ENCODE results near the gene ESM1. TPM values are rescaled to one million over a fixed set of nuclear protein-coding genes. Genes with fewer than 3 reads are reported as not detected.

The ESM1 gene
- total RNA-seq, 4 donors from 2014 or later = not detected

GRCh38 chr5:54993318-54993717, 7.9 kb upstream of the ESM1 start:
- intact Hi-C loops (cut with DNase I; ENCODE audit: low total_unique reads) = no loop called here
- 59 to 74% methylated on average over 2 of the region's 2 CpGs for WGBS, 2 donors
- H3K4me3 ChIP-seq (ENCODE audit: low read depth, poor library complexity, severe bottlenecking) = no peak overlapping the region
- no peak for TF ChIP-seq POLR2A (IDR thresholded peaks at IDR 0.05)
- TF ChIP-seq, protein P1, sequence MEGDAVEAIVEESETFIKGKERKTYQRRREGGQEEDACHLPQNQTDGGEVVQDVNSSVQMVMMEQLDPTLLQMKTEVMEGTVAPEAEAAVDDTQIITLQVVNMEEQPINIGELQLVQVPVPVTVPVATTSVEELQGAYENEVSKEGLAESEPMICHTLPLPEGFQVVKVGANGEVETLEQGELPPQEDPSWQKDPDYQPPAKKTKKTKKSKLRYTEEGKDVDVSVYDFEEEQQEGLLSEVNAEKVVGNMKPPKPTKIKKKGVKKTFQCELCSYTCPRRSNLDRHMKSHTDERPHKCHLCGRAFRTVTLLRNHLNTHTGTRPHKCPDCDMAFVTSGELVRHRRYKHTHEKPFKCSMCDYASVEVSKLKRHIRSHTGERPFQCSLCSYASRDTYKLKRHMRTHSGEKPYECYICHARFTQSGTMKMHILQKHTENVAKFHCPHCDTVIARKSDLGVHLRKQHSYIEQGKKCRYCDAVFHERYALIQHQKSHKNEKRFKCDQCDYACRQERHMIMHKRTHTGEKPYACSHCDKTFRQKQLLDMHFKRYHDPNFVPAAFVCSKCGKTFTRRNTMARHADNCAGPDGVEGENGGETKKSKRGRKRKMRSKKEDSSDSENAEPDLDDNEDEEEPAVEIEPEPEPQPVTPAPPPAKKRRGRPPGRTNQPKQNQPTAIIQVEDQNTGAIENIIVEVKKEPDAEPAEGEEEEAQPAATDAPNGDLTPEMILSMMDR (IDR thresholded peaks at IDR 0.05) = no peak
- no peak for DNase-seq (ENCODE audit: low spot score in 2 of 2)

DNA sequence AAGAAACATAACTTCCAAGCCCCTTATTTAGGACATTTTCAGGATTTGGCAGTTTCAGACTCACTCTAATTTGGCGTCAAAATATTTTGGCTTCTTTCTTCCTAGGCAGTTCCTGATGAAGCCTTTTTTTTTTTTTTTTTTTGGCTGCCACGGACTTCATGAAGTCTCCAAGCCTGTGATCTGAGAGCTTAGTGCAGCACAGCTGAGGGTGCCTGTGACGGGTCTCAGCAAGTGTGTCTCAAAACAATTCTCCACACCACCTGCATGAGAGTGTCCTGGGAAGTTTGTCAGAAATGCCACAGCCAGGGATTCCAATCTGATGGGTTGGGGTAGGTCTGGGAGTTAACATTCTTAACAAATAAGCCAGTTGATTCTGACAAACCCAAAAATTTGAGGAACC, 6.0 kb upstream of the ESM1 start:
- H3K4me3 ChIP-seq (ENCODE audit: low read depth, poor library complexity, severe bottlenecking) = no peak overlapping the region
- TF ChIP-seq POLR2A (IDR thresholded peaks at IDR 0.05) = no peak
- TF ChIP-seq, protein P1 (IDR thresholded peaks at IDR 0.05) = no peak
- intact Hi-C loops (cut with DNase I; ENCODE audit: low total_unique reads) = no loop called here
- 33 to 34% methylated on average over 3 of the region's 3 CpGs for WGBS, 2 donors
- DNase-seq (ENCODE audit: low spot score in 2 of 2) = no peak

- TF ChIP-seq, protein P1 (IDR thresholded peaks at IDR 0.05) = no peak
- TF ChIP-seq POLR2A (IDR thresholded peaks at IDR 0.05) = no peak
- no peak overlapping the region for H3K4me3 ChIP-seq (ENCODE audit: low read depth, poor library complexity, severe bottlenecking)
- 44 to 74% methylated on average over 1 of the region's 1 CpG for WGBS, 2 donors
- intact Hi-C loops (cut with DNase I; ENCODE audit: low total_unique reads) = no loop called here
- DNase-seq (ENCODE audit: low spot score in 2 of 2) = no peak
Measured at GRCh38 chr5:54990841-54991258, 5.5 kb upstream of the ESM1 start.

GRCh38 chr5:54988817-54989216, 3.4 kb upstream of the ESM1 start:
- TF ChIP-seq, protein P1 (IDR thresholded peaks at IDR 0.05) = no peak
- intact Hi-C loops (cut with DNase I; ENCODE audit: low total_unique reads) = no loop called here
- WGBS, 2 donors = 62 to 66% methylated on average over 2 of the region's 2 CpGs
- no peak for DNase-seq (ENCODE audit: low spot score in 2 of 2)
- H3K4me3 ChIP-seq (ENCODE audit: low read depth, poor library complexity, severe bottlenecking) = no peak overlapping the region

- intact Hi-C loops (cut with DNase I; ENCODE audit: low total_unique reads) = no loop called here
- TF ChIP-seq POLR2A (IDR thresholded peaks at IDR 0.05) = no peak
- TF ChIP-seq, protein P1 (IDR thresholded peaks at IDR 0.05) = no peak
- WGBS, 2 donors = 68 to 81% methylated on average over 1 of the region's 1 CpG
- DNase-seq (ENCODE audit: low spot score in 2 of 2) = no peak
- no peak overlapping the region for H3K4me3 ChIP-seq (ENCODE audit: low read depth, poor library complexity, severe bottlenecking)
Measured at GRCh38 chr5:54988218-54988617, 2.8 kb upstream of the ESM1 start.

GRCh38 chr5:54986269-54986654, 869 bp upstream of the ESM1 start:
- no peak for DNase-seq (ENCODE audit: low spot score in 2 of 2)
- TF ChIP-seq, protein P1 (IDR thresholded peaks at IDR 0.05) = no peak
- TF ChIP-seq POLR2A (IDR thresholded peaks at IDR 0.05) = no peak
- H3K4me3 ChIP-seq (ENCODE audit: low read depth, poor library complexity, severe bottlenecking) = no peak overlapping the region
- intact Hi-C loops (cut with DNase I; ENCODE audit: low total_unique reads) = no loop called here
- 43 to 45% methylated on average over 5 of the region's 5 CpGs for WGBS, 2 donors

Data from lower leg skin (tissue), 4 donors.